Stimulated activated naive B cell treated with anti-CD40 and anti-IgM and Interleukin-4, amounts not matched to agents 10 μg/mL and 1 μg/mL and 100 μg/mL, for 72 hours (primary cell): ENCODE data around the gene PDGFC.

Source experiments
- ATAC-seq, 2 donors: fragments of 150-1000 bp; cut with Tn5 transposase; replicated peaks; 2 replicates each; pipeline ENCODE4 v1.10.0; 2021; ENCODE audit warnings: moderate library complexity in 1 of 2
- DNase-seq: peaks from one replicate; pipeline ENCODE4 v3.0.0; 2021
- H3K27ac Mint-ChIP-seq: one replicate; pipeline ENCODE4 v1.8.0; 2022; ENCODE audit warnings: mild to moderate bottlenecking, mixed read lengths
- H3K27me3 Mint-ChIP-seq, 2 donors: one replicate each; pipeline ENCODE4 v1.8.0; 2022; ENCODE audit warnings: mixed read lengths in 2 of 2
- H3K36me3 Mint-ChIP-seq, 2 donors: one replicate each; pipeline ENCODE4 v1.8.0; 2022; ENCODE audit warnings: mixed read lengths in 2 of 2, mild to moderate bottlenecking in 1 of 2
- H3K4me1 Mint-ChIP-seq, 2 donors: one replicate each; pipeline ENCODE4 v1.8.0; 2022; ENCODE audit warnings: mixed read lengths in 2 of 2, mild to moderate bottlenecking in 1 of 2
- H3K4me3 Mint-ChIP-seq, 2 donors: one replicate each; pipeline ENCODE4 v1.8.0; 2022; ENCODE audit warnings: mild to moderate bottlenecking in 2 of 2, mixed read lengths in 2 of 2, moderate library complexity in 1 of 2
- H3K9me3 Mint-ChIP-seq, 2 donors: one replicate each; pipeline ENCODE4 v1.8.0; 2022; ENCODE audit warnings: mixed read lengths in 2 of 2, mild to moderate bottlenecking in 1 of 2

Gene PDGFC

GRCh38 chr4:156746111-156746510 is 225.5 kb downstream of the PDGFC start:
- no peak for ATAC-seq
- Mint-ChIP-seq H3K4me3 (no peak overlapping the region), H3K4me1 (no peaks in the 10 kb centered on the region)

DNA sequence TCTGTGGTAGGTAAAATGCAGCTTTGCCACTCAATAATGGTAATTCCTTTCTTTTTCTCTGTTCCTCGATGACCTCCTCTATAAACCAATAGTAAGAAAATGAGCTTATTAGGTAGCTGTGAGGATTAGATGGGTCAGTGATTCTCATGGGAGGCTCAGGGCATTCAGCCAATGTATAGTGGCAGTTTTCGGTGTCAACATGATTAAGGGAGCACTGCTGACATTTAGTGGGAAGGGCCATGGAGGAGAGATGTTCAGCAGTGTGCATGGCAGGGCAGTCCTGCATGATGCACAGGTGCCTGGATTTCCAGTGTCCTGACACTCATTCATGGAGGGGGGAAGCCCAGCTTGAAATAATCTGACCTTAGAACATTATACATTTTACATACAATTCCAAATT is 232.8 kb downstream of the PDGFC start:
- Mint-ChIP-seq H3K9me3 (peaks cover 0 to 7% of the 10 kb centered on the region in 2 donors), H3K36me3 (no peaks in the 10 kb centered on the region), H3K4me3 (no peak overlapping the region), H3K27me3 (no peaks in the 10 kb centered on the region), H3K27ac (no peak overlapping the region), H3K4me1 (no peaks in the 10 kb centered on the region)
- ATAC-seq (no peak), DNase-seq (no peak)

More at GRCh38 chr4:156746111-156746510, 225.5 kb downstream of the PDGFC start:
- peaks cover 0 to 7% of the 10 kb centered on the region in 2 donors for H3K9me3 Mint-ChIP-seq
- no peak overlapping the region for H3K27ac Mint-ChIP-seq
- no peaks in the 10 kb centered on the region for H3K36me3 Mint-ChIP-seq
- DNase-seq: no peak
- H3K27me3 Mint-ChIP-seq: no peaks in the 10 kb centered on the region

DNA sequence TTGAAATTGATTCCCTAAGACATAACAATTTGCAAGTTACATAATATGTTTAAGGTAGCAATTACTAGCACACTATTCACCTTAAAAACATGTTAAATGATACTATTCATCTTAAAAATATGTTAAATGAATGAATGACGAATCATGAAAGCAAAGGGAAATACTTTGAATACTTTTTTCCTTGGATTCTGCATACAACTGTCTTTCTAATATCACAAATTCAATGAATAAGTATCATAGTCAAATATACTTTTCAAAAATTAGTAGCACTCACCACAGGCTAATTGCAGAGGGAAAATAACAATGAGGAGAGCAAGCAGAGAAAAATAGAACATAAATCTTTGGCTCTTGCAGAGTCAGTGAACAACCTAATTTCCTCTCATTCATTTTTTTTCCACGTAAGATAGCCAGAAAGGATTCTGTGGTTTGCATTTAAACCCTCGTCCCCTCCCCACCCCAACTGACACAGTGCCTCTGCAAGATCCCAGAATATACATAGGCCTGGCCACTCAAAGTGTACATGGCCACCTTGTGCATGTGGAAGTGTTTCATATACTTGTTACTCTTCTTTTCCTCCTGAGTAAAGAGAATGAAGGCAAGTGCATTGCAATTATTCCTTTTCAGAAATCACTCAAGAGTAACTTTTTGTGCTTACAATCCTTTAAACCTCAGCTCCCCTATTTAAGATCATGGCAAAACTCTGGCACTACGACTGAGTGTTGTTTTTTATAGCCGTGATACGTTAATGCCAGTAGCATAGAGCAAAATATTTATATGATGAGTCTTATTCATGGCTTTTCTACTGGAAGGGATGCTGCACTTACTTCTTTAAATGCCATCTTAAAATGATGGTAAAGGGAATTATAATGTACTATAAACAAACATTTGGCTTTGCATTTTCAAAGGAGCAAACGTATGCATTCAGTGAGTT is 236.4 kb downstream of the PDGFC start:
- Mint-ChIP-seq H3K4me3 (no peak overlapping the region), H3K36me3 (no peaks in the 10 kb centered on the region)

GRCh38 chr4:156733582-156733981 is 238.0 kb downstream of the PDGFC start:
- Mint-ChIP-seq H3K27ac (no peak overlapping the region), H3K36me3 (no peaks in the 10 kb centered on the region), H3K27me3 (no peaks in the 10 kb centered on the region), H3K4me1 (no peaks in the 10 kb centered on the region), H3K9me3 (peaks cover 9 to 13% of the 10 kb centered on the region in 2 donors), H3K4me3 (no peak overlapping the region)
- no peak for DNase-seq
- ATAC-seq: no peak

More for the DNA sequence above, 236.4 kb downstream of the PDGFC start:
- Mint-ChIP-seq H3K9me3 (peaks cover 11 to 13% of the 10 kb centered on the region in 2 donors), H3K27me3 (no peaks in the 10 kb centered on the region), H3K27ac (no peak overlapping the region), H3K4me1 (no peaks in the 10 kb centered on the region)
- no peak for ATAC-seq
- no peak for DNase-seq

GRCh38 chr4:156732634-156733033 is 239.0 kb downstream of the PDGFC start:
- ATAC-seq: no peak
- no peaks in the 10 kb centered on the region for H3K36me3 Mint-ChIP-seq
- H3K9me3 Mint-ChIP-seq: peaks cover 9 to 13% of the 10 kb centered on the region in 2 donors
- no peaks in the 10 kb centered on the region for H3K4me1 Mint-ChIP-seq
- H3K27me3 Mint-ChIP-seq: no peaks in the 10 kb centered on the region
- H3K4me3 Mint-ChIP-seq: no peak overlapping the region
- no peak for DNase-seq
- H3K27ac Mint-ChIP-seq: no peak overlapping the region

- no peaks in the 10 kb centered on the region for H3K36me3 Mint-ChIP-seq
- no peaks in the 10 kb centered on the region for H3K27me3 Mint-ChIP-seq
- no peak for DNase-seq
Measured at GRCh38 chr4:156729416-156729815, 242.2 kb downstream of the PDGFC start.

DNA sequence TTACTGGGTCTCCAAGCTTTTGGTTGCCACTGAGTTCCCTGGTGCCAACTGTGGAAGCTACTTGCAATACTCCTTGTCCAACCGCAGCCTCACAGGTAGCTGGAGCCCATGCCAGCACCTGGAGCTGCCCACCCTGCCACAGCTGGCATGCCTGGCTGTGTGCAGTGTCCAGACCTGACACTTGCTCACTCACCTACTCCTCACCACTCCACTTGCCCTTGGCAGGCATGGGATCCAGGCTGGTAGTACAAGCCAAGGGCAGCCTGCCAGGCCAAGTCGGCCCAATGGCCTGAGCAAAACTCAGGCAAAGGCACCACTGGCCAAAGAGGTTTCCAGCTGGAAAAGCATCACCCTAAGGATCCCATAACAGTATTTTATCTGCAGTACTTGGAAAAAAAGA is 246.3 kb downstream of the PDGFC start:
- H3K27ac Mint-ChIP-seq: peak overlapping the region; percentile 28
- H3K27me3 Mint-ChIP-seq: no peaks in the 10 kb centered on the region
- no peaks in the 10 kb centered on the region for H3K36me3 Mint-ChIP-seq
- H3K4me1 Mint-ChIP-seq: no peaks in the 10 kb centered on the region
- DNase-seq: no peak
- H3K4me3 Mint-ChIP-seq: no peak overlapping the region
- ATAC-seq: no peak
- no peaks in the 10 kb centered on the region for H3K9me3 Mint-ChIP-seq

More at GRCh38 chr4:156729416-156729815, 242.2 kb downstream of the PDGFC start:
- no peak for ATAC-seq
- no peak overlapping the region for H3K27ac Mint-ChIP-seq
- H3K4me1 Mint-ChIP-seq: no peaks in the 10 kb centered on the region
- H3K9me3 Mint-ChIP-seq: peaks cover 9 to 13% of the 10 kb centered on the region in 2 donors
- no peak overlapping the region for H3K4me3 Mint-ChIP-seq

- H3K9me3 Mint-ChIP-seq: no peaks in the 10 kb centered on the region
- H3K4me3 Mint-ChIP-seq: no peak overlapping the region
- no peaks in the 10 kb centered on the region for H3K27me3 Mint-ChIP-seq
- DNase-seq: no peak
- no peaks in the 10 kb centered on the region for H3K4me1 Mint-ChIP-seq
- no peaks in the 10 kb centered on the region for H3K36me3 Mint-ChIP-seq
- ATAC-seq: no peak
- no peak overlapping the region for H3K27ac Mint-ChIP-seq
Measured at GRCh38 chr4:156723951-156724668, 247.5 kb downstream of the PDGFC start.

- no peaks in the 10 kb centered on the region for H3K36me3 Mint-ChIP-seq
- H3K4me3 Mint-ChIP-seq: no peak overlapping the region
- no peak overlapping the region for H3K27ac Mint-ChIP-seq
- DNase-seq (no peak), ATAC-seq (no peak)
- H3K27me3 Mint-ChIP-seq: no peaks in the 10 kb centered on the region
- no peaks in the 10 kb centered on the region for H3K9me3 Mint-ChIP-seq
- no peaks in the 10 kb centered on the region for H3K4me1 Mint-ChIP-seq
Measured at GRCh38 chr4:156718226-156718625, 253.4 kb downstream of the PDGFC start.

- no peaks in the 10 kb centered on the region for H3K36me3 Mint-ChIP-seq
- H3K27ac Mint-ChIP-seq: no peak overlapping the region
- ATAC-seq: no peak
- H3K4me3 Mint-ChIP-seq: no peak overlapping the region
- DNase-seq: no peak
- no peaks in the 10 kb centered on the region for H3K27me3 Mint-ChIP-seq
- H3K9me3 Mint-ChIP-seq: no peaks in the 10 kb centered on the region
- H3K4me1 Mint-ChIP-seq: no peaks in the 10 kb centered on the region
Measured at GRCh38 chr4:156711193-156711590, 260.4 kb downstream of the PDGFC start.
